ENCODE measurements around the gene ZP1. TPM values are rescaled to one million over a fixed set of nuclear protein-coding genes. Genes with fewer than 3 reads are reported as not detected.

Gene ZP1
- total RNA-seq, 1 donor from 2014 or later, result 0.96 TPM

DNA sequence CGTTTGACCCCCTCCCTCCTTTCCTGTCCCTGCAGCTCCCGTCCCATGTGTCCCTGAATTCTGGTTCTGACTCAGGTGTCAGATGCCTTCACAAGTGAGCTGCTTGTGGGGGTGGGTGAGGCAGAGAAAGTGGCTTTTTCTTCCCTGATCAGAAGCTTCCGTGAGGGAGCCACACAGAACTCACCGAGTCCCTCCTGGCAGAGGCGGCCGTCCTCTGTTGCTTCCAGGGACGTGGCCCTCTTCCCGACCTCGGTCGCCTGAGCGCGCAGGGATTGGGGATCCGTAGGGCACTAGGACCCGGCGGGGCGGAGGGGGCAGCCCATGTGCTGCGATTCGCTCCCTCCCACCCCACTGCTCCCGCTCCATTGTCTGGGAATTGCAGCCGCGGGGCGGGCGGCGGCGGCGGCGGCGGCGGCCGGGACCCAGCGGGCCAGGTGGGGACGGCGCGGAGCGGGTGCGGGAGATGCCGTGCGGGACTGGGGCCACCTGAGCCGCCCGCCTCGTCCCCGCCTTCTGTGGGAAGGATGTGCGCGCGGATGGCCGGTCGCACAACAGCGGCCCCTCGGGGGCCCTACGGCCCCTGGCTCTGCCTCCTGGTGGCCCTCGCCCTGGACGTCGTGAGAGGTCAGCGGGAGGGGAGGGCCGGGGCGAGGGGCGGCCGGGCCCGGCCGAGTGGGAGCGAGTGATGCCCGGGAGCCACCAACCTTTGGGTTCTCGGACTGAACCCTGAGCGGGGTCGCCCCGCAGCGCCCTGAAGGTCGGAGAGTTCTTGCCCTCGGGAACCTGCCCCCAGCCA, 57.0 kb downstream of the ZP1 start, which contains the start of gene TMEM132A:
TSS of gene TMEM132A (plus strand) at position 351 of the 796 bp plus-strand sequence. CDS start at position 525, 174 bp downstream.
- DNase-seq (ENCODE audit: low spot score), result peak; percentile 76

Other genes with a start within 250 kb of the ZP1 start
- 4.1 TPM for gene MS4A8, start 167.9 kb upstream of the ZP1 start, total RNA-seq (ENCODE audit: insufficient read depth, low replicate concordance)
- gene MS4A18, start 142.8 kb upstream of the ZP1 start, total RNA-seq (ENCODE audit: insufficient read depth, low replicate concordance), result not detected
- gene MS4A15, start 110.7 kb upstream of the ZP1 start, total RNA-seq (ENCODE audit: insufficient read depth, low replicate concordance), result not detected
- not detected for gene MS4A10, start 82.2 kb upstream of the ZP1 start, total RNA-seq (ENCODE audit: insufficient read depth, low replicate concordance)
- 4.3 TPM for gene CCDC86, start 25.4 kb upstream of the ZP1 start, total RNA-seq (ENCODE audit: insufficient read depth, low replicate concordance)
- 0.24 TPM for gene PTGDR2, start 11.6 kb upstream of the ZP1 start, total RNA-seq (ENCODE audit: insufficient read depth, low replicate concordance)
- 51.8 TPM for gene PRPF19, start 39.0 kb downstream of the ZP1 start, total RNA-seq (ENCODE audit: insufficient read depth, low replicate concordance)
- gene TMEM109, start 46.6 kb downstream of the ZP1 start, total RNA-seq (ENCODE audit: insufficient read depth, low replicate concordance), result 22.9 TPM
- gene TMEM132A, start 56.9 kb downstream of the ZP1 start, total RNA-seq (ENCODE audit: insufficient read depth, low replicate concordance), result 33.5 TPM
- gene SLC15A3, start 84.6 kb downstream of the ZP1 start, total RNA-seq (ENCODE audit: insufficient read depth, low replicate concordance), result 6.0 TPM
- 0.24 TPM for gene CD6, start 104.1 kb downstream of the ZP1 start, total RNA-seq (ENCODE audit: insufficient read depth, low replicate concordance)
- not detected for gene CD5, start 234.9 kb downstream of the ZP1 start, total RNA-seq (ENCODE audit: insufficient read depth, low replicate concordance)

All from umbilical cord (tissue), 2 donors.